Measurements from ENCODE around the gene MGRN1. TPM values are rescaled to one million over a fixed set of nuclear protein-coding genes. Genes with fewer than 3 reads are reported as not detected.

The MGRN1 gene
- total RNA-seq, 4 donors from 2014 or later, result 40.3 to 75.6 (median 48.5) TPM

- Histone ChIP-seq H3K9me3 (peaks cover 0 to 9% (median 3%) of the 10 kb centered on the region in 4 donors), H3K27ac (replicated peaks in 1 of 4) (no peak overlapping the region), H3K4me1 (no peaks in the 10 kb centered on the region), H3K27me3 (peaks cover 0 to 6% (median 0%) of the 10 kb centered on the region in 4 donors), H3K4me3 (no peak overlapping the region), H3K36me3 (no peaks in the 10 kb centered on the region)
- DNase-seq (ENCODE audit: extremely low spot score), result no peak
- TF ChIP-seq EP300 (IDR thresholded peaks at IDR 0.05) (no peak), POLR2A (IDR thresholded peaks at IDR 0.05; ENCODE audit: low read depth) (no peak), POLR2AphosphoS5 (IDR thresholded peaks at IDR 0.05) (no peak), CTCF (IDR thresholded peaks at IDR 0.05) (no peak)
- 87% methylated on average over 4 of the region's 4 CpGs for WGBS
- intact Hi-C loops (cut with DNase I), result no loop called here
Observed at GRCh38 chr16:4583906-4584305, 40.7 kb upstream of the MGRN1 start.

GRCh38 chr16:4586291-4586690, 38.3 kb upstream of the MGRN1 start:
- Histone ChIP-seq H3K27ac (replicated peaks in 1 of 4) (no peak overlapping the region), H3K4me1 (no peaks in the 10 kb centered on the region), H3K9me3 (peaks cover 0 to 9% (median 3%) of the 10 kb centered on the region in 4 donors), H3K4me3 (no peak overlapping the region), H3K36me3 (no peaks in the 10 kb centered on the region), H3K27me3 (peaks cover 0 to 6% (median 0%) of the 10 kb centered on the region in 4 donors)
- 55% methylated on average over 7 of the region's 7 CpGs for WGBS
- TF ChIP-seq POLR2A (IDR thresholded peaks at IDR 0.05; ENCODE audit: low read depth) (no peak), POLR2AphosphoS5 (IDR thresholded peaks at IDR 0.05) (no peak), EP300 (IDR thresholded peaks at IDR 0.05) (no peak), CTCF (IDR thresholded peaks at IDR 0.05) (no peak)
- intact Hi-C loops (cut with DNase I), result no loop called here
- DNase-seq (ENCODE audit: extremely low spot score), result no peak

GRCh38 chr16:4588386-4588785, 36.2 kb upstream of the MGRN1 start:
- intact Hi-C loops (cut with DNase I), result no loop called here
- Histone ChIP-seq H3K27ac (replicated peaks in 1 of 4) (no peak overlapping the region), H3K36me3 (no peaks in the 10 kb centered on the region), H3K9me3 (peaks cover 0 to 9% (median 3%) of the 10 kb centered on the region in 4 donors), H3K4me1 (no peaks in the 10 kb centered on the region), H3K4me3 (no peak overlapping the region), H3K27me3 (peaks cover 0 to 6% (median 0%) of the 10 kb centered on the region in 4 donors)
- WGBS, result 79% methylated on average over 2 of the region's 2 CpGs
- DNase-seq (ENCODE audit: extremely low spot score), result no peak
- TF ChIP-seq POLR2AphosphoS5 (IDR thresholded peaks at IDR 0.05) (no peak), POLR2A (IDR thresholded peaks at IDR 0.05; ENCODE audit: low read depth) (no peak)

GRCh38 chr16:4588961-4589360, 35.7 kb upstream of the MGRN1 start:
- Histone ChIP-seq H3K4me3 (no peak overlapping the region), H3K27me3 (peaks cover 0 to 6% (median 0%) of the 10 kb centered on the region in 4 donors), H3K4me1 (no peaks in the 10 kb centered on the region), H3K9me3 (peaks cover 0 to 9% (median 3%) of the 10 kb centered on the region in 4 donors), H3K36me3 (no peaks in the 10 kb centered on the region), H3K27ac (replicated peaks in 1 of 4) (no peak overlapping the region)
- intact Hi-C loops (cut with DNase I), result no loop called here
- 93% methylated on average over 6 of the region's 6 CpGs for WGBS
- no peak for DNase-seq (ENCODE audit: extremely low spot score)
- TF ChIP-seq POLR2A (IDR thresholded peaks at IDR 0.05; ENCODE audit: low read depth) (no peak), EP300 (IDR thresholded peaks at IDR 0.05) (no peak), POLR2AphosphoS5 (IDR thresholded peaks at IDR 0.05) (no peak), CTCF (IDR thresholded peaks at IDR 0.05) (no peak)

GRCh38 chr16:4591191-4591590, 33.4 kb upstream of the MGRN1 start:
- TF ChIP-seq POLR2AphosphoS5 (IDR thresholded peaks at IDR 0.05) (no peak), EP300 (IDR thresholded peaks at IDR 0.05) (no peak), POLR2A (IDR thresholded peaks at IDR 0.05; ENCODE audit: low read depth) (no peak), CTCF (IDR thresholded peaks at IDR 0.05) (no peak)
- H3K4me3 ChIP-seq, result no peak overlapping the region
- WGBS, result 76% methylated on average over 6 of the region's 6 CpGs

More at GRCh38 chr16:4591191-4591590, 33.4 kb upstream of the MGRN1 start:
- no peaks in the 10 kb centered on the region for H3K36me3 ChIP-seq
- intact Hi-C loops (cut with DNase I), result no loop called here
- H3K4me1 ChIP-seq, result no peaks in the 10 kb centered on the region
- H3K27me3 ChIP-seq, result peaks cover 0 to 6% (median 0%) of the 10 kb centered on the region in 4 donors
- DNase-seq (ENCODE audit: extremely low spot score), result no peak
- H3K27ac ChIP-seq (replicated peaks in 1 of 4), result no peak overlapping the region
- peaks cover 0 to 9% (median 3%) of the 10 kb centered on the region in 4 donors for H3K9me3 ChIP-seq

Measured in esophagus muscularis mucosa (tissue), 4 donors.